K562 (cell line): Measurements from ENCODE around the gene ABCC9. TPM values are rescaled to one million over a fixed set of nuclear protein-coding genes. Genes with fewer than 3 reads are reported as not detected.

ENCODE experiments used
- ATAC-seq: fragments of 200-7000 bp; cut with Tn5 transposase; 3 replicates; pipeline ENCODE4 v1.9.1; 2020; ENCODE audit warnings: moderate library complexity
- BruUV-seq: library from RNA; stranded (reverse); fragments of 400-500 nt; replicated peaks from 2 replicates; lab custom pipeline; 2021; lab: Mats Ljungman, UMichigan
- CTCF ChIA-PET: fragments of 300-600 bp; formaldehyde crosslinking; extraction: SDS; loops from one replicate; lab custom pipeline; 2021; ENCODE audit warnings: low intra/inter-chr PET ratio; lab: Yijun Ruan, JAX
- POLR2A ChIA-PET: fragments of 300-600, 350-650 bp; sonication (Branson Sonifier 250); formaldehyde crosslinking; extraction: SDS; loops from one replicate; lab custom pipeline; 2021; ENCODE audit warnings: antibody characterized with exemption, inconsistent platforms; lab: Yijun Ruan, JAX
- DNase-seq, 4 experiments: peaks; one replicate each; pipeline versions ENCODE4 v3.0.0 to v3.0.0-alpha.2; 2011 to 2018; ENCODE audit warnings: low spot score in 3 of 4, mixed read lengths in 3 of 4; ENCODE audit errors: extremely low read depth in 1 of 4
- FAIRE-seq: peaks from 2 replicates; lab custom pipeline; 2011; peaks lifted over from hg19 to GRCh38; lab: Jason Lieb, UNC
- H2AFZ ChIP-seq: 2 replicates; pipeline ENCODE4 v1.6.0; 2011; ENCODE audit warnings: low read depth, low read length, control low read depth, inconsistent platforms
- H3K27ac ChIP-seq: fragments of 200-600 bp; 3 replicates; pipeline ENCODE4 v1.8.0; 2011; ENCODE audit warnings: low read depth, mild to moderate bottlenecking, control low read depth, inconsistent platforms, low read length, moderate library complexity, mixed read lengths; ENCODE audit errors: extremely low read depth
- H3K27me3 ChIP-seq, 2 experiments: fragments of 300-600 bp in 1 of 2; 2 replicates in 1 of 2; 3 replicates in 1 of 2; pipeline versions ENCODE4 v1.6.0 to v1.8.0; 2011; ENCODE audit warnings: inconsistent platforms in 2 of 2, low read length in 2 of 2, mild to moderate bottlenecking in 1 of 2, mixed read lengths in 1 of 2, moderate library complexity in 1 of 2; ENCODE audit not compliant: control insufficient read depth in 2 of 2, insufficient read depth in 2 of 2
- H3K36me3 ChIP-seq: fragments of 300-600 bp; 3 replicates; pipeline ENCODE4 v1.8.0; 2011; ENCODE audit warnings: mild to moderate bottlenecking, low read length, inconsistent platforms; ENCODE audit not compliant: control insufficient read depth, insufficient read depth
- H3K4me1 ChIP-seq, 2 experiments: fragments of 200-600 bp in 1 of 2; replicated peaks in 1 of 2; 2 replicates in 1 of 2; 3 replicates in 1 of 2; pipeline versions ENCODE4 v1.5.1 to v1.8.0; 2011; ENCODE audit warnings: inconsistent platforms in 2 of 2, low read length in 2 of 2, mild to moderate bottlenecking in 1 of 2, mixed read lengths in 1 of 2, moderate library complexity in 1 of 2; ENCODE audit not compliant: control insufficient read depth in 2 of 2, insufficient read depth in 2 of 2
- H3K4me2 ChIP-seq: 2 replicates; pipeline ENCODE4 v1.6.1; 2011; ENCODE audit warnings: low read length, control low read depth, inconsistent platforms, mixed read lengths; ENCODE audit not compliant: insufficient read depth
- H3K4me3 ChIP-seq: fragments of 200-600 bp; sonication (generic), shearing (Covaris generic); 2 replicates; pipeline ENCODE4 v1.5.1; 2016; ENCODE audit warnings: control low read depth, inconsistent platforms
- H3K79me2 ChIP-seq: fragments of 200-600 bp; 3 replicates; pipeline ENCODE4 v1.8.0; 2011; ENCODE audit warnings: low read length, inconsistent platforms; ENCODE audit not compliant: control insufficient read depth, insufficient read depth
- H3K9ac ChIP-seq, 2 experiments: 2 replicates each; pipeline versions ENCODE4 v1.6.0 to v1.6.1; 2011; ENCODE audit warnings: low read depth in 2 of 2, low read length in 2 of 2, control low read depth in 1 of 2, inconsistent platforms in 1 of 2, mild to moderate bottlenecking in 1 of 2, mixed read lengths in 1 of 2; ENCODE audit not compliant: insufficient read depth in 1 of 2
- H3K9me1 ChIP-seq: one replicate; pipeline ENCODE4 v1.6.0; 2011; ENCODE audit warnings: inconsistent platforms, mild to moderate bottlenecking, low read length, moderate library complexity; ENCODE audit not compliant: control insufficient read depth, insufficient read depth
- H3K9me3 ChIP-seq: replicated peaks from 2 replicates; pipeline ENCODE4 v1.5.1; 2011; ENCODE audit warnings: low read depth, low read length, inconsistent platforms; ENCODE audit not compliant: control insufficient read depth, insufficient read depth
- H4K20me1 ChIP-seq: replicated peaks from 2 replicates; pipeline ENCODE4 v1.6.1; 2011; ENCODE audit warnings: low read length, inconsistent platforms, mixed read lengths; ENCODE audit not compliant: control insufficient read depth, insufficient read depth
- FOSL1 ChIP-seq: fragments of 200-800 bp; sonication (Bioruptor generic); conservative IDR thresholded peaks from 2 replicates; pipeline ENCODE4 v1.6.1; 2016; ENCODE audit warnings: missing genetic modification characterization, missing compliant biosample characterization
- HOXB6 ChIP-seq: fragments of 250-450 bp; sonication (Bioruptor Pico); IDR thresholded peaks from 2 replicates; pipeline ENCODE4 v1.5.1; 2022; ENCODE audit warnings: mild to moderate bottlenecking, borderline replicate concordance
- KDM1A ChIP-seq, 2 experiments: fragments of 450-650 bp; IDR thresholded peaks; 2 replicates each; pipeline ENCODE4 v1.6.1; 2016; ENCODE audit warnings: mild to moderate bottlenecking in 2 of 2
- MAZ ChIP-seq, 2 experiments: fragments of 450-650 bp in 1 of 2; sonication (generic) in 1 of 2; formaldehyde crosslinking; IDR thresholded peaks in 1 of 2; conservative IDR thresholded peaks in 1 of 2; 2 replicates each; pipeline versions ENCODE4 v1.4.0 to v1.5.0; 2020; ENCODE audit warnings: mild to moderate bottlenecking in 1 of 2, missing genetic modification reagents in 1 of 2
- RBM14 ChIP-seq: fragments of 200-400 bp; formaldehyde crosslinking; IDR thresholded peaks from 2 replicates; pipeline ENCODE4 v1.6.1; 2018; ENCODE audit warnings: low read depth, mild to moderate bottlenecking, low read length, moderate library complexity, borderline replicate concordance; ENCODE audit not compliant: insufficient read depth
- SIX5 ChIP-seq, 2 experiments: IDR thresholded peaks; 2 replicates each; pipeline ENCODE4 v1.6.1; 2011; ENCODE audit warnings: low read length in 2 of 2, borderline replicate concordance in 1 of 2, low read depth in 1 of 2, mild to moderate bottlenecking in 1 of 2, moderate library complexity in 1 of 2; ENCODE audit not compliant: insufficient read depth in 1 of 2
- U2AF2 ChIP-seq: fragments of 200-400 bp; formaldehyde crosslinking; optimal IDR thresholded peaks from 2 replicates; pipeline ENCODE3; 2017; ENCODE audit warnings: low read depth, mild to moderate bottlenecking, low read length
- XRCC4 ChIP-seq: IDR thresholded peaks from one replicate; pipeline ENCODE4 v1.6.1; 2011; ENCODE audit not compliant: insufficient read depth, insufficient read length; ENCODE audit errors: extremely low read depth
- ZFX ChIP-seq: sonication (generic); formaldehyde crosslinking; IDR thresholded peaks from 2 replicates; pipeline ENCODE4 v1.8.0; 2022; ENCODE audit warnings: mild to moderate bottlenecking, missing genetic modification reagents, moderate library complexity
- ZNF12 ChIP-seq: sonication (generic); formaldehyde crosslinking; IDR thresholded peaks from 2 replicates; pipeline ENCODE4 v1.4.0; 2020; ENCODE audit warnings: mild to moderate bottlenecking, missing genetic modification reagents
- ZNF197 ChIP-seq: fragments of 200-800 bp; sonication (Bioruptor generic); IDR thresholded peaks from 2 replicates; pipeline ENCODE4 v1.6.1; 2016; ENCODE audit warnings: low read depth, missing genetic modification characterization, missing compliant biosample characterization
- ZNF354B ChIP-seq: fragments of 250-450 bp; sonication (Bioruptor Pico); IDR thresholded peaks from 2 replicates; pipeline ENCODE4 v1.4.0; 2020
- ZNF778 ChIP-seq: fragments of 450-650 bp; formaldehyde crosslinking; IDR thresholded peaks from 2 replicates; pipeline ENCODE4 v1.4.0; 2020; ENCODE audit warnings: mild to moderate bottlenecking, moderate library complexity
- ZSCAN32 ChIP-seq: fragments of 450-650 bp; formaldehyde crosslinking; IDR thresholded peaks from 2 replicates; pipeline ENCODE4 v1.4.0; 2020; ENCODE audit warnings: mild to moderate bottlenecking, moderate library complexity
- WGBS: fragments of 100-300 bp; shearing (Covaris generic); methylation state at CpG from one replicate; pipeline ENCODE4 v1.1.6; 2016; ENCODE audit warnings: low coverage, mixed read lengths; ENCODE audit not compliant: insufficient coverage; ENCODE audit errors: missing lambda C conversion rate; 5-methylcytosine and 5-hydroxymethylcytosine counted together
- in situ Hi-C: fragments of 300-500 bp; cut with MboI; formaldehyde crosslinking; loops from 4 replicates; pipeline ENCODE4 v1.15.0; 2018; ENCODE audit warnings: inconsistent platforms, mixed read lengths
- intact Hi-C: fragments of 100-400 bp; cut with micrococcal nuclease; formaldehyde crosslinking; loops from 2 replicates; pipeline ENCODE4 v1.14.2; 2022
- polyA plus RNA-seq, 8 experiments: library from polyadenylated mRNA; depleted of rRNA in 4 of 8; stranded (reverse) in 5 of 8; unstranded in 3 of 8; fragments of >200 nt; fragmentation: Nextera tagmentation in 2 of 8; fragmentation: Illumina TruSeq in 1 of 8; extraction: Ambion mirVana in 2 of 8; extraction: Trizol in 1 of 8; gene quantifications; 2 replicates each; pipeline versions ENCODE4 v1.2.1 to v1.2.3, GENCODE V29; 2011 to 2014; ENCODE audit warnings: inconsistent platforms in 1 of 8, missing spikeins in 1 of 8
- total RNA-seq, 7 experiments: library from RNA; depleted of rRNA in 6 of 7; stranded (reverse); fragments of >200 nt in 6 of 7; fragmentation: Illumina TruSeq in 2 of 7; extraction: Trizol in 2 of 7; gene quantifications; 2 replicates each; pipeline versions ENCODE4 v1.2.1 to v1.2.3, GENCODE V29; 2011 to 2021; ENCODE audit warnings: low replicate concordance in 1 of 7
- TF ChIP-seq, protein P1 (sequence below): fragments of 200-800 bp; sonication (Bioruptor generic); IDR thresholded peaks from 2 replicates; pipeline ENCODE4 v1.6.1; 2016; ENCODE audit warnings: missing genetic modification characterization, missing compliant biosample characterization

Gene ABCC9
- total and polyA plus RNA-seq, 9 of the 15 experiments (the other 6 are each of a cell fraction or from before 2014, with no cell fraction given), result 0.05 to 0.40 (median 0.18) TPM

DNA sequence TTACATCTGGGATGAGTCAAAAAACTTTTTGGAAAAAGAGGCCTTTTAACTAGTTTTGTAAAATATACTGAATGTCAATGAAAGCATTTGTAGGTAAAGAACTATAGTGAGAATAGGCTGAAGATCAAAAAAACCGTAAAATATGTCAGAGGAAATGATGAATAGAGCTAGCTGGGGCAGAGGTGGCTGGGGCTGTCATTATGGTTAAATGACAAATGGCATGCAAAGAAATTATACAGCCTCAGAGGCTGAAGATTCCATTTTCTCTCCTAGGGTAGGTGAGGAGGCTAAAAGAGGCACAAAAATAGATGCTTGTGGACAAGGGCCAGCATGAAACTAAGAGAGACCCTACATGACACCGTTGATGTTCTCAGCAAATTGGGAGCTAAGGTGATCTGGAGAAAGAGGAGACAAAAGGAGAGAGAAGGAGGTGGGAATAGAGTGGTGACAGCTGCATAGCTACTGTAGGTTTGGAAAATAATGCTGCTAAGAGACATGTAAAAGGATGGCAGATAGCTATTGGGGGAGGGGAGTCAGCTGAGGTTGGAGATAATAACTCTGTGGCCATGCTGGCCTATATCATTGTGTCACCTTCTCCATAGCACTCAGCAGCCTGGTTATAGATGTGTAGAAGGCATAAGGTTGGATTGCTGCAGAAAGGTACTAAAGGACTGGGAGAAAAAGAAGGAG is 63.8 kb downstream of the ABCC9 start:
- TF ChIP-seq SIX5 (IDR thresholded peaks at IDR 0.05; ENCODE audit: borderline replicate concordance in 1 of 2, insufficient read depth in 1 of 2, low read depth in 1 of 2, low read length in 2 of 2), result no peak
- TF ChIP-seq ZNF197 (CRISPR knock-in tag), result no peak
- TF ChIP-seq ZFX (CRISPR knock-in tag), result no peak
- no peak for TF ChIP-seq U2AF2
- TF ChIP-seq XRCC4, result no peak
- TF ChIP-seq ZNF12, result no peak
- TF ChIP-seq RBM14, result no peak
- TF ChIP-seq ZSCAN32, result no peak
- TF ChIP-seq MAZ (CRISPR knock-in tag; conservative IDR thresholded peaks at IDR 0.05 in 1 of 2, IDR thresholded peaks at IDR 0.05 in 1 of 2), result no peak
- TF ChIP-seq HOXB6 (CRISPR knock-in tag), result no peak
- no peak for TF ChIP-seq ZNF354B (CRISPR knock-in tag)
- TF ChIP-seq ZNF778 (CRISPR knock-in tag), result no peak
- no peak for TF ChIP-seq KDM1A (IDR thresholded peaks at IDR 0.05)
- no peak for TF ChIP-seq FOSL1 (tag)
- TF ChIP-seq, protein P1, sequence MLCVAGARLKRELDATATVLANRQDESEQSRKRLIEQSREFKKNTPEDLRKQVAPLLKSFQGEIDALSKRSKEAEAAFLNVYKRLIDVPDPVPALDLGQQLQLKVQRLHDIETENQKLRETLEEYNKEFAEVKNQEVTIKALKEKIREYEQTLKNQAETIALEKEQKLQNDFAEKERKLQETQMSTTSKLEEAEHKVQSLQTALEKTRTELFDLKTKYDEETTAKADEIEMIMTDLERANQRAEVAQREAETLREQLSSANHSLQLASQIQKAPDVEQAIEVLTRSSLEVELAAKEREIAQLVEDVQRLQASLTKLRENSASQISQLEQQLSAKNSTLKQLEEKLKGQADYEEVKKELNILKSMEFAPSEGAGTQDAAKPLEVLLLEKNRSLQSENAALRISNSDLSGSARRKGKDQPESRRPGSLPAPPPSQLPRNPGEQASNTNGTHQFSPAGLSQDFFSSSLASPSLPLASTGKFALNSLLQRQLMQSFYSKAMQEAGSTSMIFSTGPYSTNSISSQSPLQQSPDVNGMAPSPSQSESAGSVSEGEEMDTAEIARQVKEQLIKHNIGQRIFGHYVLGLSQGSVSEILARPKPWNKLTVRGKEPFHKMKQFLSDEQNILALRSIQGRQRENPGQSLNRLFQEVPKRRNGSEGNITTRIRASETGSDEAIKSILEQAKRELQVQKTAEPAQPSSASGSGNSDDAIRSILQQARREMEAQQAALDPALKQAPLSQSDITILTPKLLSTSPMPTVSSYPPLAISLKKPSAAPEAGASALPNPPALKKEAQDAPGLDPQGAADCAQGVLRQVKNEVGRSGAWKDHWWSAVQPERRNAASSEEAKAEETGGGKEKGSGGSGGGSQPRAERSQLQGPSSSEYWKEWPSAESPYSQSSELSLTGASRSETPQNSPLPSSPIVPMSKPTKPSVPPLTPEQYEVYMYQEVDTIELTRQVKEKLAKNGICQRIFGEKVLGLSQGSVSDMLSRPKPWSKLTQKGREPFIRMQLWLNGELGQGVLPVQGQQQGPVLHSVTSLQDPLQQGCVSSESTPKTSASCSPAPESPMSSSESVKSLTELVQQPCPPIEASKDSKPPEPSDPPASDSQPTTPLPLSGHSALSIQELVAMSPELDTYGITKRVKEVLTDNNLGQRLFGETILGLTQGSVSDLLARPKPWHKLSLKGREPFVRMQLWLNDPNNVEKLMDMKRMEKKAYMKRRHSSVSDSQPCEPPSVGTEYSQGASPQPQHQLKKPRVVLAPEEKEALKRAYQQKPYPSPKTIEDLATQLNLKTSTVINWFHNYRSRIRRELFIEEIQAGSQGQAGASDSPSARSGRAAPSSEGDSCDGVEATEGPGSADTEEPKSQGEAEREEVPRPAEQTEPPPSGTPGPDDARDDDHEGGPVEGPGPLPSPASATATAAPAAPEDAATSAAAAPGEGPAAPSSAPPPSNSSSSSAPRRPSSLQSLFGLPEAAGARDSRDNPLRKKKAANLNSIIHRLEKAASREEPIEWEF (CRISPR knock-in tag), result no peak
- in situ Hi-C loops, result no loop called here
- intact Hi-C loops, result no loop called here
- no peaks in the 10 kb centered on the region for H3K36me3 ChIP-seq
- no peak overlapping the region for H3K4me2 ChIP-seq
- WGBS, result 14% methylated on average over 2 of the region's 2 CpGs
- ChIA-PET POLR2A (no interaction called here), CTCF (no interaction called here)
- no peaks in the 10 kb centered on the region for H3K9me3 ChIP-seq
- no peak overlapping the region for H3K9ac ChIP-seq
- no peak overlapping the region for H2AFZ ChIP-seq
- BruUV-seq, result no TSS peak
- DNase-seq, result peak in 1 of 4 experiments; percentile 5
- no peaks in the 10 kb centered on the region for H4K20me1 ChIP-seq
- no peaks in the 10 kb centered on the region for H3K79me2 ChIP-seq
- no peaks in the 10 kb centered on the region for H3K4me1 ChIP-seq
- H3K27ac ChIP-seq, result no peak overlapping the region
- H3K9me1 ChIP-seq, result no peaks in the 10 kb centered on the region
- no peak overlapping the region for H3K4me3 ChIP-seq
- no peak for FAIRE-seq
- no peak for ATAC-seq
- H3K27me3 ChIP-seq, result no peaks in the 10 kb centered on the region
